Measurements from ENCODE around the gene ATP6V1E1. TPM values are rescaled to one million over a fixed set of nuclear protein-coding genes. Genes with fewer than 3 reads are reported as not detected.
A peak's percentile ranks its signal among the peaks of the same experiment; 100 is the strongest.

ATP6V1E1 gene
- total and polyA plus RNA-seq, 10 of the 15 experiments (the other 5 are each of a cell fraction or from before 2014, with no cell fraction given): 66.7 to 128 (median 87.9) TPM

GRCh38 chr22:17606496-17606895, 22.1 kb downstream of the ATP6V1E1 start:
- WGBS (ENCODE audit: insufficient coverage, insufficient replicate concordance, low lambda C conversion rate, missing lambda C conversion rate): 94% methylated on average over 5 of the region's 5 CpGs
- TF ChIP-seq GABPA (IDR thresholded peaks at IDR 0.05; ENCODE audit: low read depth) (no peak), HDGF (IDR thresholded peaks at IDR 0.05) (no peak)
- Histone ChIP-seq H4K20me1 (ENCODE audit: control insufficient read depth, insufficient read depth) (no peaks in the 10 kb centered on the region), H3K36me3 (ENCODE audit: control insufficient read depth in 2 of 2, insufficient read depth in 2 of 2, low read length in 1 of 2) (peaks cover 3 to 17% of the 10 kb centered on the region in 2 experiments), H3K4me1 (ENCODE audit: control insufficient read depth, insufficient read depth, low read length) (no peaks in the 10 kb centered on the region), H3K9ac (ENCODE audit: control insufficient read depth, insufficient read depth, low read length) (no peak overlapping the region), H3K79me2 (ENCODE audit: control insufficient read depth, insufficient read depth, low read length) (no peaks in the 10 kb centered on the region; the same call in 1 of the 2 replicates), H3K27me3 (replicated peaks in 1 of 2; ENCODE audit: control insufficient read depth in 2 of 2, insufficient read depth in 2 of 2, low read length in 1 of 2) (no peaks in the 10 kb centered on the region), H3K9me3 (replicated peaks; ENCODE audit: control insufficient read depth, insufficient read depth, low read length) (no peaks in the 10 kb centered on the region), H3K27ac (ENCODE audit: control insufficient read depth, insufficient read depth) (no peak overlapping the region), H3K4me3 (no peak overlapping the region), H3K4me2 (ENCODE audit: control insufficient read depth, insufficient read depth) (no peak overlapping the region), H2AFZ (ENCODE audit: control insufficient read depth, low read depth, low read length) (no peak overlapping the region)
- BruUV-seq (replicated peaks): TSS peak; percentile 13
- CTCF ChIA-PET: interaction anchor here (0.9 to 1.0 kb wide), 2 partner anchors 14 to 48 kb away, joined by 3 to 4 read pairs; no protein-coding TSS in a partner anchor
- DNase-seq (ENCODE audit: low read depth, low spot score) (no peak), FAIRE-seq (no peak), ATAC-seq (no peak)
- in situ Hi-C loops (cut with MboI): no loop called here
- SMC1A ChIA-PET (ENCODE audit: uncharacterized antibody, unreplicated experiment): no interaction called here
- RAD21 ChIA-PET (ENCODE audit: unreplicated experiment): no interaction called here
- intact Hi-C loops (cut with micrococcal nuclease; ENCODE audit: unreplicated experiment): no loop called here
- POLR2A ChIA-PET: no interaction called here

GRCh38 chr22:17603668-17604067, 24.9 kb downstream of the ATP6V1E1 start:
- no peaks in the 10 kb centered on the region for H3K9me3 ChIP-seq (replicated peaks; ENCODE audit: control insufficient read depth, insufficient read depth, low read length)
- TF ChIP-seq RBBP5 (conservative IDR thresholded peaks at IDR 0.05) (no peak), ZZZ3 (IDR thresholded peaks at IDR 0.05; ENCODE audit: control insufficient read depth, insufficient read length, low read depth) (no peak), POLR2AphosphoS2 (IDR thresholded peaks at IDR 0.05; ENCODE audit: low read depth, low read length) (no peak), FOXM1 (IDR thresholded peaks at IDR 0.05; ENCODE audit: low read depth, low read length) (no peak), MTA3 (IDR thresholded peaks at IDR 0.05; ENCODE audit: borderline replicate concordance, low read length) (no peak), TCF3 (IDR thresholded peaks at IDR 0.05; ENCODE audit: borderline replicate concordance, insufficient read depth, low read depth, low read length) (no peak), STAT3 (IDR thresholded peaks at IDR 0.05; ENCODE audit: low read depth, low read length) (no peak), KAT2A (conservative IDR thresholded peaks at IDR 0.05; ENCODE audit: control insufficient read depth, low read depth, low read length) (no peak)
- peaks cover 3 to 16% of the 10 kb centered on the region in 2 experiments for H3K36me3 ChIP-seq (ENCODE audit: control insufficient read depth in 2 of 2, insufficient read depth in 2 of 2, low read length in 1 of 2)
- H3K79me2 ChIP-seq (ENCODE audit: control insufficient read depth, insufficient read depth, low read length): no peaks in the 10 kb centered on the region; the same call in 1 of the 2 replicates
- no peak overlapping the region for H3K4me3 ChIP-seq
- 86% methylated on average over 4 of the region's 4 CpGs for WGBS (ENCODE audit: insufficient coverage, insufficient replicate concordance, low lambda C conversion rate, missing lambda C conversion rate)
- ChIA-PET RAD21 (ENCODE audit: unreplicated experiment) (no interaction called here), SMC1A (ENCODE audit: uncharacterized antibody, unreplicated experiment) (no interaction called here), CTCF (no interaction called here), POLR2A (no interaction called here)
- no peak overlapping the region for H3K9ac ChIP-seq (ENCODE audit: control insufficient read depth, insufficient read depth, low read length)
- H3K27ac ChIP-seq (ENCODE audit: control insufficient read depth, insufficient read depth): no peak overlapping the region
- FAIRE-seq (no peak), ATAC-seq (no peak), DNase-seq (ENCODE audit: low read depth, low spot score) (no peak)
- H2AFZ ChIP-seq (ENCODE audit: control insufficient read depth, low read depth, low read length): no peak overlapping the region
- H3K27me3 ChIP-seq (replicated peaks in 1 of 2; ENCODE audit: control insufficient read depth in 2 of 2, insufficient read depth in 2 of 2, low read length in 1 of 2): no peaks in the 10 kb centered on the region
- in situ Hi-C loops (cut with MboI): no loop called here
- no peaks in the 10 kb centered on the region for H3K4me1 ChIP-seq (ENCODE audit: control insufficient read depth, insufficient read depth, low read length)
- no TSS peak for BruUV-seq (replicated peaks)
- intact Hi-C loops (cut with micrococcal nuclease; ENCODE audit: unreplicated experiment): no loop called here
- no peak overlapping the region for H3K4me2 ChIP-seq (ENCODE audit: control insufficient read depth, insufficient read depth)
- H4K20me1 ChIP-seq (ENCODE audit: control insufficient read depth, insufficient read depth): no peaks in the 10 kb centered on the region

All from GM12878 (cell line).